ENCODE measurements around the gene PLCXD1. TPM values are rescaled to one million over a fixed set of nuclear protein-coding genes. Genes with fewer than 3 reads are reported as not detected.
A peak's percentile ranks its signal among the peaks of the same experiment; 100 is the strongest.
"Not testable (repeated sequence)": the region's sequence is repeated elsewhere in the genome, so short reads cannot be mapped to it uniquely, and the experiment has no call there.

PLCXD1 gene
- total RNA-seq (2022) = 7.6 and 12.0 TPM in 2 replicates
- Bru-seq, nascent RNA = percentile 32 among the genes with signal in this experiment
- BruChase-seq, experiment 1, labeled RNA remaining after a 6-hour chase = percentile 44 among the genes with signal in this experiment
- percentile 34 among the genes with signal in this experiment for BruChase-seq, experiment 2, labeled RNA remaining after a 2-hour chase
- long read RNA-seq, partial matches to known transcripts = 1 of 4 reads
- long read RNA-seq, other reads (novel, unspliced or antisense) = 3 of 4 reads

GRCh38 chrX:281166-281999 lies at the start of gene PLCXD1:
Gene PLCXD1, plus strand, starts transcription at chrX:281381. Its CDS starts 2,807 bp downstream, at chrX:284188.
- no TSS peak for BruUV-seq (replicated peaks)
- intact Hi-C loops (cut with micrococcal nuclease) = no loop called here
- Mint-ChIP-seq H3K4me1 (ENCODE audit: insufficient read depth, unreplicated experiment) (no peaks in the 10 kb centered on the region), H3K9me3 (ENCODE audit: unreplicated experiment) (no peaks in the 10 kb centered on the region), H3K27ac (ENCODE audit: low read depth, unreplicated experiment) (no peak within 1 kb of the TSS), H3K27me3 (ENCODE audit: insufficient read depth, unreplicated experiment) (no peaks in the 10 kb centered on the region), H3K36me3 (ENCODE audit: insufficient read depth, unreplicated experiment) (peaks cover 5% of the 10 kb centered on the region), H3K4me3 (ENCODE audit: unreplicated experiment) (no peak within 1 kb of the TSS)
- no peak for DNase-seq (ENCODE audit: unreplicated experiment)
- TF ChIP-seq CTCF (IDR thresholded peaks at IDR 0.05; ENCODE audit: unreplicated experiment) = no peak
- ChIA-PET POLR2A (no interaction called here), CTCF (no interaction called here)

- POLR2A ChIA-PET; BruUV-seq (replicated peaks): not testable (repeated sequence)
Measured at GRCh38 chrX:231637-232277, 49.4 kb upstream of the PLCXD1 start.

GRCh38 chrX:232278-232655 lies 48.9 kb upstream of the PLCXD1 start:
- POLR2A ChIA-PET; CTCF ChIA-PET; H3K36me3 Mint-ChIP-seq (ENCODE audit: insufficient read depth, unreplicated experiment); H3K4me1 Mint-ChIP-seq (ENCODE audit: insufficient read depth, unreplicated experiment); H3K9me3 Mint-ChIP-seq (ENCODE audit: unreplicated experiment); intact Hi-C loops (cut with micrococcal nuclease); BruUV-seq (replicated peaks); DNase-seq (ENCODE audit: unreplicated experiment); H3K27ac Mint-ChIP-seq (ENCODE audit: low read depth, unreplicated experiment); H3K4me3 Mint-ChIP-seq (ENCODE audit: unreplicated experiment); H3K27me3 Mint-ChIP-seq (ENCODE audit: insufficient read depth, unreplicated experiment): not testable (repeated sequence)

More at GRCh38 chrX:231637-232277, 49.4 kb upstream of the PLCXD1 start:
- intact Hi-C loops (cut with micrococcal nuclease); H3K36me3 Mint-ChIP-seq (ENCODE audit: insufficient read depth, unreplicated experiment); H3K9me3 Mint-ChIP-seq (ENCODE audit: unreplicated experiment); CTCF ChIA-PET; H3K4me1 Mint-ChIP-seq (ENCODE audit: insufficient read depth, unreplicated experiment); DNase-seq (ENCODE audit: unreplicated experiment); H3K27me3 Mint-ChIP-seq (ENCODE audit: insufficient read depth, unreplicated experiment); H3K27ac Mint-ChIP-seq (ENCODE audit: low read depth, unreplicated experiment); H3K4me3 Mint-ChIP-seq (ENCODE audit: unreplicated experiment): not testable (repeated sequence)

- intact Hi-C loops (cut with micrococcal nuclease); H3K36me3 Mint-ChIP-seq (ENCODE audit: insufficient read depth, unreplicated experiment); H3K27ac Mint-ChIP-seq (ENCODE audit: low read depth, unreplicated experiment); H3K4me3 Mint-ChIP-seq (ENCODE audit: unreplicated experiment); H3K9me3 Mint-ChIP-seq (ENCODE audit: unreplicated experiment); H3K27me3 Mint-ChIP-seq (ENCODE audit: insufficient read depth, unreplicated experiment); H3K4me1 Mint-ChIP-seq (ENCODE audit: insufficient read depth, unreplicated experiment); BruUV-seq (replicated peaks); POLR2A ChIA-PET; CTCF ChIA-PET; DNase-seq (ENCODE audit: unreplicated experiment): not testable (repeated sequence)
Measured at GRCh38 chrX:236201-236600, 45.0 kb upstream of the PLCXD1 start.

GRCh38 chrX:250965-251364 lies 30.2 kb upstream of the PLCXD1 start:
- Mint-ChIP-seq H3K27ac (ENCODE audit: low read depth, unreplicated experiment) (no peak overlapping the region), H3K36me3 (ENCODE audit: insufficient read depth, unreplicated experiment) (no peaks in the 10 kb centered on the region), H3K27me3 (ENCODE audit: insufficient read depth, unreplicated experiment) (no peaks in the 10 kb centered on the region), H3K4me1 (ENCODE audit: insufficient read depth, unreplicated experiment) (no peaks in the 10 kb centered on the region), H3K9me3 (ENCODE audit: unreplicated experiment) (peaks cover 9% of the 10 kb centered on the region), H3K4me3 (ENCODE audit: unreplicated experiment) (no peak overlapping the region)
- no peak for TF ChIP-seq CTCF (IDR thresholded peaks at IDR 0.05; ENCODE audit: unreplicated experiment)
- CTCF ChIA-PET = no interaction called here
- POLR2A ChIA-PET = no interaction called here
- DNase-seq (ENCODE audit: unreplicated experiment) = no peak
- intact Hi-C loops (cut with micrococcal nuclease) = no loop called here
- no TSS peak for BruUV-seq (replicated peaks)

- H3K27ac Mint-ChIP-seq (ENCODE audit: low read depth, unreplicated experiment); POLR2A ChIA-PET; H3K27me3 Mint-ChIP-seq (ENCODE audit: insufficient read depth, unreplicated experiment); intact Hi-C loops (cut with micrococcal nuclease); H3K4me3 Mint-ChIP-seq (ENCODE audit: unreplicated experiment); CTCF ChIA-PET; DNase-seq (ENCODE audit: unreplicated experiment); H3K4me1 Mint-ChIP-seq (ENCODE audit: insufficient read depth, unreplicated experiment); BruUV-seq (replicated peaks); H3K36me3 Mint-ChIP-seq (ENCODE audit: insufficient read depth, unreplicated experiment); H3K9me3 Mint-ChIP-seq (ENCODE audit: unreplicated experiment): not testable (repeated sequence)
Measured at GRCh38 chrX:251396-252243, 29.6 kb upstream of the PLCXD1 start.

Measured in MCF 10A (cell line).